OCI-LY1 (cell line): ENCODE measurements around the gene MAGEA10.

Experiments
- H2AFZ ChIP-seq: fragments of 200-600 bp; sonication (generic), shearing (Covaris generic); 2 replicates; pipeline ENCODE4 v1.6.0; 2014; ENCODE audit warnings: antibody characterized with exemption, mild to moderate bottlenecking, low read length
- H3F3A ChIP-seq: fragments of 200-600 bp; sonication (generic), shearing (Covaris generic); 2 replicates; pipeline ENCODE4 v1.6.0; 2014; ENCODE audit warnings: mild to moderate bottlenecking, antibody characterized with exemption, low read length, moderate library complexity; ENCODE audit not compliant: insufficient read depth
- H3K27ac ChIP-seq: fragments of 200-600 bp; sonication (generic); 2 replicates; pipeline ENCODE4 v1.5.1; 2014; ENCODE audit warnings: low read length, mixed run types, mild to moderate bottlenecking, low read depth; ENCODE audit not compliant: poor library complexity, severe bottlenecking
- H3K27me3 ChIP-seq: fragments of 200-600 bp; sonication (generic); 2 replicates; pipeline ENCODE4 v1.6.0; 2014; ENCODE audit warnings: antibody characterized with exemption, mild to moderate bottlenecking, low read length, moderate library complexity; ENCODE audit not compliant: insufficient read depth
- H3K36me3 ChIP-seq: fragments of 200-600 bp; sonication (generic); 2 replicates; pipeline ENCODE4 v1.6.1; 2014; ENCODE audit warnings: mild to moderate bottlenecking, antibody characterized with exemption, low read length, moderate library complexity, mixed read lengths; ENCODE audit not compliant: insufficient read depth
- H3K4me1 ChIP-seq: fragments of 200-600 bp; sonication (generic); 2 replicates; pipeline ENCODE4 v1.5.1; 2014; ENCODE audit warnings: mild to moderate bottlenecking, low read length, moderate library complexity; ENCODE audit not compliant: insufficient read depth, severe bottlenecking
- H3K4me2 ChIP-seq: fragments of 200-600 bp; sonication (generic), shearing (Covaris generic); 2 replicates; pipeline ENCODE4 v1.6.1; 2014; ENCODE audit warnings: low read length
- H3K4me3 ChIP-seq: fragments of 200-600 bp; sonication (generic); 2 replicates; pipeline ENCODE4 v1.5.1; 2014; ENCODE audit warnings: low read length, low read depth, mild to moderate bottlenecking, mixed read lengths; ENCODE audit not compliant: poor library complexity, severe bottlenecking
- H3K79me2 ChIP-seq: fragments of 200-600 bp; shearing (Covaris generic); 2 replicates; pipeline ENCODE4 v1.6.1; 2016; ENCODE audit warnings: mixed run types, low read length, mixed read lengths; ENCODE audit not compliant: insufficient read depth
- H3K9ac ChIP-seq: fragments of 200-600 bp; sonication (generic), shearing (Covaris generic); 2 replicates; pipeline ENCODE4 v1.6.1; 2014; ENCODE audit warnings: mild to moderate bottlenecking, low read length, mixed read lengths
- H3K9me2 ChIP-seq: fragments of 200-600 bp; sonication (generic), shearing (Covaris generic); 2 replicates; pipeline ENCODE4 v1.6.1; 2014; ENCODE audit warnings: low read depth, mild to moderate bottlenecking, low read length, mixed read lengths
- H3K9me3 ChIP-seq: fragments of 200-600 bp; shearing (Covaris generic); 2 replicates; pipeline ENCODE4 v1.6.1; 2014; ENCODE audit warnings: low read length, mixed read lengths
- H4K20me1 ChIP-seq: fragments of 200-600 bp; sonication (generic), shearing (Covaris generic); 2 replicates; pipeline ENCODE4 v1.6.0; 2016; ENCODE audit warnings: mild to moderate bottlenecking, low read length; ENCODE audit not compliant: insufficient read depth
- CTCF ChIP-seq: fragments of 200-600 bp; sonication (generic), shearing (Covaris generic); IDR thresholded peaks from 2 replicates; pipeline ENCODE4 v1.5.1; 2017; ENCODE audit warnings: mild to moderate bottlenecking, antibody characterized with exemption, low read length, moderate library complexity, mixed read lengths
- EZH2 ChIP-seq: fragments of 200-600 bp; sonication (generic), shearing (Covaris generic); IDR thresholded peaks from 2 replicates; pipeline ENCODE4 v1.8.0; 2017; ENCODE audit warnings: borderline replicate concordance, mixed run types, mild to moderate bottlenecking, antibody characterized with exemption, low read length, moderate library complexity, mixed read lengths

The MAGEA10 gene

GRCh38 chrX:152170621-152171020, 32.2 kb upstream of the MAGEA10 start:
- Histone ChIP-seq H3K4me2 (no peak overlapping the region), H3F3A (no peaks in the 10 kb centered on the region)

GRCh38 chrX:152165033-152165743, 26.8 kb upstream of the MAGEA10 start:
- TF ChIP-seq EZH2 (no peak), CTCF (no peak)
- no peaks in the 10 kb centered on the region for H3K27me3 ChIP-seq
- no peaks in the 10 kb centered on the region for H3K9me3 ChIP-seq
- no peaks in the 10 kb centered on the region for H4K20me1 ChIP-seq
- no peaks in the 10 kb centered on the region for H3K4me1 ChIP-seq
- H3K79me2 ChIP-seq: no peaks in the 10 kb centered on the region
- H3K4me3 ChIP-seq: no peak overlapping the region
- no peaks in the 10 kb centered on the region for H3F3A ChIP-seq
- H2AFZ ChIP-seq: no peak overlapping the region
- no peak overlapping the region for H3K4me2 ChIP-seq
- no peaks in the 10 kb centered on the region for H3K9me2 ChIP-seq
- no peaks in the 10 kb centered on the region for H3K36me3 ChIP-seq
- H3K9ac ChIP-seq: no peak overlapping the region
- H3K27ac ChIP-seq: no peak overlapping the region

More at GRCh38 chrX:152170621-152171020, 32.2 kb upstream of the MAGEA10 start:
- H3K9me2 ChIP-seq: no peaks in the 10 kb centered on the region
- H4K20me1 ChIP-seq: no peaks in the 10 kb centered on the region
- H3K79me2 ChIP-seq: no peaks in the 10 kb centered on the region
- no peaks in the 10 kb centered on the region for H3K27me3 ChIP-seq
- H3K4me3 ChIP-seq: no peak overlapping the region
- H3K9me3 ChIP-seq: no peaks in the 10 kb centered on the region
- TF ChIP-seq EZH2 (no peak), CTCF (no peak)
- no peak overlapping the region for H2AFZ ChIP-seq
- no peak overlapping the region for H3K9ac ChIP-seq
- no peaks in the 10 kb centered on the region for H3K4me1 ChIP-seq
- no peak overlapping the region for H3K27ac ChIP-seq
- no peaks in the 10 kb centered on the region for H3K36me3 ChIP-seq

GRCh38 chrX:152157042-152157441, 18.7 kb upstream of the MAGEA10 start:
- H3K9me3 ChIP-seq: no peaks in the 10 kb centered on the region

More at GRCh38 chrX:152157042-152157441, 18.7 kb upstream of the MAGEA10 start:
- H3K27ac ChIP-seq: no peak overlapping the region
- no peak overlapping the region for H3K9ac ChIP-seq
- TF ChIP-seq EZH2 (no peak), CTCF (no peak)
- no peaks in the 10 kb centered on the region for H3F3A ChIP-seq
- no peaks in the 10 kb centered on the region for H3K9me2 ChIP-seq
- H3K27me3 ChIP-seq: no peaks in the 10 kb centered on the region
- no peaks in the 10 kb centered on the region for H3K79me2 ChIP-seq
- H3K4me1 ChIP-seq: no peaks in the 10 kb centered on the region
- no peak overlapping the region for H3K4me3 ChIP-seq
- no peak overlapping the region for H2AFZ ChIP-seq
- no peaks in the 10 kb centered on the region for H3K36me3 ChIP-seq
- H3K4me2 ChIP-seq: no peak overlapping the region
- H4K20me1 ChIP-seq: no peaks in the 10 kb centered on the region
